GM18508 (cell line): Measurements from ENCODE around the gene ZNF837.

Source experiments
- ATAC-seq: cut with Tn5 transposase; IDR thresholded peaks from one replicate; pipeline ENCODE4 v1.9.1; 2021; ENCODE audit warnings: moderate number of reproducible peaks; ENCODE audit not compliant: insufficient read depth, unreplicated experiment

ZNF837 gene

DNA sequence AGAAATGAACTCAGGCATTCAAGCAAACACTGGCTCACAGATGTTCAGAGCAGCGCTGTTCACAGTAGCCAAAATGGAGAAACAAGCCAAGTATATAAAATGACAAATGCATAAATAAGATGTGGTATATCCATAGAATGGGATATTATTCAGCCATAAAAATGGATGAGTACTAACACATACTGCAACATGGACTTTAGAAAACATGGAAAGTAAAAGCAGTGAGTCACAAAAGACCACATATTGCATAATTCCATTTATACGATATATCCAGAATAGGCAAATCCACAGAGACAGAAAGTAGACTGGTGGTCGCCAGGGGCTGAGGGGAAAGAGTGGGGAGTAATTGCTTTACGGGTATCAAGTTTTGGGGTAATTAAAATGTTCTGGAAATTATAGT, 6.6 kb downstream of the ZNF837 start:
- ATAC-seq: no peak

DNA sequence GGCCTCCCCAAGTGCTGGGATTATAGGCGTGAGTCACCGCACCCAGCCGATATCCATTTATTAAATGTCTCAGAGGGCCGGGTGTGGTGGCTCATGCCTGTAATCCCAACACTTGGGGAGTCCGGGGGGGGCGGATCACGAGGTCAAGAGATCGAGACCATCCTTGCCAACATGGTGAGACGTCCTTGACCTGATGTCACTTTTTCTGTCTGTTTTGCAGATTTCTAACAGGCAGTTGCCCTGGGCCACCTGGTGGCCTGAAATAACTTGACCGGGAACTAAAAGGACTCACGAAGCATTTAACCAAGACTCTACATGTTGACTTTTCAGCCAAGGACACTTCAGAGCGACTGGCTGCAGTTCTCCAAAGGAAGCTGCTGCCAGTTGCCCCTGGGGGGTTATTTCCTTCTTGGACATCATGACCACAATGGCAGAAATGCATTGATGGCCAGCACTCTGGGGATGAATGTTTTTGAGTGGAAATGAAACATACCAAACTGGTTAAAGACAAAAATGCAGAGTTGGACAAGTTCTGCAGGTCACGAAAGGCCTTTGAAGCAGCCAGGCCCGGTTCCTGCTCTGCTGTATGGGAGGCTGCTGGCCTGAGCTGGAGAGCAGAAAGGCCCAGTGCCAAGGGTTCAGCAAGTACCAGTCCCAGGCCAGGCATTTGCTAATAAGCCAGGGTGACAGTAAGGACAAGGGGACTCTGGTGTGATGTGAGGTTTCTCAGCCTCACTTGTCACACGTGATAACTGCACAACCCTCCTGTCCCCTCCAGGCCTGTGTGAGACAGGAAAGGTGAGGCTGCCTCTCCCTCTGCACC, 8.3 kb downstream of the ZNF837 start:
- ATAC-seq: no peak

DNA sequence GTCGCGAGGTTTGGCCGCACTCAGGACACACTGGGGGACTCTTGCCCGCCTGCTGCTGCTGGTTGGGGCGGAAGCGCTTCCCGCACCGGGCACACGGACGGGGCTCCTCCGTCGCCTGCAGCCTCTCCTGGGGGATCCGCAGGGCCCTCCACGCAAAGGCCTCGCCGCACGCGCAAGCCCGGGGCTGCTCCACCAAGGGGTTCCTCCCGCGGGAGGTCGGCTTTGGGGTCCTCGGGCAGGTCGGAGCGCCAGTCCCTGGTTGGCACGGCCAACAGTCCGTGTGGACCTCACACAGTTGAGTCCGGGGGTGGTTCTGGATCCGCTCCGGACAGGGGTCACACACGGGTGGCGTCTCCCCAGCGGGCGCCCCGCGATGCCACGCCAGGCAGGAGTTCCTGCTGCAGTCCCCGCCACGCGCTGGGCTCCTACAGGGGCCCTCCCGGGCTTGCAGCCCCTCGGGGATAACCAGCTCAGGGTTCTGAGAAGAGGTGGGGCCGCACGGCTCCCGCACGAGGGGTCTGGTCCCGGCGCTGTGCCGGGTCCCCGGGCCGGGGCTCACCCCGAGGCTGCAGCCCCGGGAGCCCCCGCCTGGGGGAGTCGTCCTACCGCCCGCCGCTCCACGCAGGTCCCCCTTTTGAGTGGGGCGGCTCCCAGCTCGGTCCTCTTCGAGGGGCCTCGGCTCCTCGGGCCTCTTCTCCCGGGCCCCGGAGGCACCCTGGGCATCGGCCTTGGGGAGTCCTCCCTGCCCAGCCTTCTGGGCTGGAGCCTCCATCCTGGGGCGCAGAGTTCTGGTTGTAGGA, 12.1 kb downstream of the ZNF837 start:
- no peak for ATAC-seq

DNA sequence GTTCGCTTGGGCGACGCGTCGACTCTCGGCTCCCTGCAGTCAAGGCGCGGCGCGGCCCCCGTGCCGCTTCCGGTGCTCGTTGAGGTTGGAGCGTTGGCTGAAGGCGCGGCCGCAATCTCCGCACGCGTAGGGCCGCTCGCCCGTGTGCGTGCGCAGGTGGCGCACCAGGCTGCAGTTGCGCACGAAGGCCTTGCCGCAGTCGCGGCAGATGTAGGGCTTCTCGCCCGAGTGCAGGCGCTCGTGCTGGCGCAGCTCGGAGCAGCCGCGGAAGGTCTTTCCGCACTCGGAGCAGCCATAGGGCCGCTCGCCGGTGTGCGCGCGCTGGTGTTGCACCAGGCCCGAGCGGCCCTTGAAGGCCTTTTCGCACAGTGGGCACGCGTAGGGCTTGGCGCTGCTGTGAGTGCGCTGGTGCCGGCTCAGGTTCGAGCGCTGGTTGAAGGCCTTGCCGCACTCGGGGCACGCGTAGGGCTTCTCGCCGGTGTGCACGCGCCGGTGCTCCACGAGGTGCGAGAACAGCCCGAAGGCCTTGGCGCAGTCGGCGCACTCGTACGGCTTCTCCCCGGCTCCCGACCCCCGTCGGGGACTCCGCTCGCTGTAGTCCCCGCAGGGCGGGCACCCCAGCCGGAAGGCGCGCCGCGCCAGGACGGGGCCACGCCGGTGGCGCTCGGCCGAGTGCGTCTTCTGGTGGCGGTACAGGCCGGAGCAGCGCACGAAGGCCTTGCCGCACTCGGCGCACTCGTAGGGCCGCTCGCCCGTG, 13.0 kb downstream of the ZNF837 start:
- no peak for ATAC-seq

DNA sequence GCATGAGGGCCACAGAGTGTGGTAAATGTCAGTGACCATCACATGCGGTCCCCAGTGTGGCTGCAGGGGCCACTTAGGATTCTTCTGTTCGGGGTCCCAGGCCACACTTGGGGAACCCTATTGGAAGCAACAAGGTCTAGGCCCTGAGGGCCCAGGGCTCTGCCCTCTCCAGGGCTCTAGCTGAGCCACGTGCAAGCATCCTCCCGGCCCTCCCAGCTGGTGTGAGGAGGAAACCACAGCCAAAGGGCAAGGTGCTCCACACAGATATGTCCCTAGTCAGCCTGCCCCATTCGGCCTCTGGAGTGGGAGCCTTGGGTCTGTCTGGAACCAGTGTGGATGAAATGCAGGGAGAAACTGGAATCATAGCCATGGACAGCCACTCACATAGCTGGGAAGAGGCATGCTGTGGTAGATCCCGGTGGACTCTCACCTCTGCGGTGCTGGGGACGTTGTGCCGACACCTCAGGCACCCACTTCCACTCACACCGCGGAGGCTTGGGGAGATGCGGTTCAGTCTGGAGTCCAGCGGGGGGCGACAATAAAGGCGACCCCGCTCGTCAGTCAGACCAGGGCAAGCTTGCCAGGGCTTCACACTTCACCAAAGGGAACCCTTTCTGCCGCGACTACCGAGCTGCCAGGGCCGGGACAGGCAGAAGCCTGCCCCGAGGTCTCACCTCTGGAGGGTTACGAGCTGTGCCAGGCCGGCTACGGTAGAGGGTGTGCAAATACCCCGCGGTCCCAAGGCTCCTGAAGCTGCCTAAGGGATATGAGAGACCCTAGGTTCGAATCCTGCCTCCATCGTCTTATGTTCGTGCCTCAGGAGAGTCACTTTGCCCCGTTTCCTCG, 14.0 kb downstream of the ZNF837 start:
- no peak for ATAC-seq

DNA sequence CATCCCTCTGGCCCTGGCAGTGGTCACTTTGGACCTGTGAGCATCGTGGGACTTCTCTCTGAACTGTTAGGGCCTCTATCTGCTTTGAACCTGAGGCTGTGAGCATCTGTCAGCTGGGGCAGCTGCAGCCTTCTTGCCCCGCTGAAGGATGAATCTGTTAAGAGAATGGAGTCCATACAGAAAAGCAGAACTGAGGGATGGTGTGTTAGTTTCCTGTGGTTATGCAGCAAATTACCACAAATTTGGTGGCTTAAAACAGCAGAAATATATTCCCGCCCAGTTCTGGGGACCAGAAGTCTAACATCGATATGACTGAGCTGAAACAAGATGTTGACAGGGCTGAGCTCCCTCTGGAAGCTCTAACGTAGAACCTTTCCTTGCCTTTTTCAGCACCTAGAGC, 16.7 kb downstream of the ZNF837 start:
- no peak for ATAC-seq

DNA sequence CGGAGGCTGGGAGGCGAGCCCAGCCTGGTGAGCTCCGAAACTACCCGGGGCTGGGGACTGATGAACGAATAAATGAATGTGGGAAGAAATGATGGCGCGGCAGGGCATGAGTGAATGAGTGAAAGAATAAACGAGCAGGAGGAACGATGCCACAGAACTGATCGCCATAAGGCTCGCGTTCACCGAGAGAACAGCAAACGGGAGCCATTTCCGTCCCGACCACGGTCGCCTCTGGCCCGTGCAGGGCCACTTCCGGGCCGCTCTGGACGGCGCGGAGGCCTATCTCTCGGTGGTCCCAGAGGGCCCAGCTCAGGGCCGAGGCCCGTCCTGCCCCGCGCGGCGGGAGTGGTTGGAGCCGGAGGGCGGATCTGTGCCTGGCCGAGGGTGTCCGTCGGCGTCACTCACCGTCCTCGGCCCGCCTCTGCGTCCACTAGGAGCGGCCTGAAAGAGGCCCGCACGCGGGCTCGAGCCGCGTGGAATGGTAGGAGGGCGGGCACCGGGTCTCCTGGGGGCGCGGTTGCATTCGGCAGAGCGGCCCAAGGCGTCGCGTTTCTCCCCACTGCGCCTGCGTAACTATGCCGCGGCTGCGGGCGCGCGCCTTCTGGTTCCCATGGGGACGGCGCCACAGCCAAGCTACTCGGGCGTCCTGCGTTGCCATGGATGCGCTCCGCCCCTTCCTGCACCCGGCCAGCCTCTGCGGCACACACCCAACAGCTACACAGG, 18.4 kb downstream of the ZNF837 start, which contains the start of gene ZNF497:
Gene ZNF497 (minus strand): TSS at position 480 of the 723 bp plus-strand sequence. CDS start 5,116 bp downstream, outside the sequence.
- ATAC-seq: peak; percentile 61

DNA sequence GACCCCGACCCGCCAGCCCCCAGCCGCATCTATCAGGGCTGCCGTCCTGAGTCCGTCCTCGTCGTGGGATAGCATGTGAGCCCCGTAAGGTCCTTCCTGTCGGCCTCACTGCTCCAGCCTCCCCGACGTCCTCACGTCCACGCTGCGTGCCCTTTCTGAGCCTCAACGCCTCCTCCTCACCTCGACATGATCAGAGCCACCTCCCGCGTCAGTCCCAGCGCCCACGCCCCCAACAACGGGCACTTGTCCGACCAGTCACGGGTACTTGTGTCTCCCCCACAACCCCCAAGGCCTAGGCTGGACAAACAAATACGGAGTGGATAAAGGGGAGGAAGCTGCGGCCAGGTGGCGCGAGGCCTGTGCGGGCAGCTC, 18.9 kb downstream of the ZNF837 start:
- ATAC-seq: peak; percentile 4

DNA sequence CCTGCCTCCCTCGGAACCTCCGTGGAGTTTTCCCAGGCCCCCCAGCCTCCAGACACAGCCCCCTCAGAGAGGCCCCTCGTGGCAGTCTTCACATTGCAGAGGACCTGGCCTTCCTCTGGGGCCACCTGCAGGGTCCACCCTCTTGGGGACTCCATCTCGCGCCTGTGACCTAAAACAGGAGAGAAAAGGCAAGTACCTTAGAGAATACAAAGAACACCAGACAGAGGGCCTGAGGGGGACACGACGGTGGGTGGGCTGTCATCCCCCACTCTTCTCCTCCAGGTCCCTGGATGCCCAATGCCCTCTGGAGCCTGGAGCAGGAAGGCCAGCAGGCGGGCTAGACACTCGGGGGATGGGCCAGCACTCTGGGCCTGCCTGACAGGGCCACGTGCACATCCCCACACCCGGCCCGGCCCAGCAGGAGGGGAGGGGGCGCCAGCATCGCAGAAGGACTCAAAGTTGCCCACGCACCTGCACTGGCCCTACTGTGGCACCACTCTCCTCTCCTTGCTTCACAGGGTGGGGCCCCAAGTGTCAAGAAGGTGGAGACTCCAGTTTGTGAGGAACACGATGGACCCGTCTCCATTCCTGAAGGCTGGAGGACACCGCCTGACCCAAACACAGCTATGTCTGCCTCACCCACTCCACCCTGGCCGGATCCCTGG, 23.2 kb downstream of the ZNF837 start:
- no peak for ATAC-seq

DNA sequence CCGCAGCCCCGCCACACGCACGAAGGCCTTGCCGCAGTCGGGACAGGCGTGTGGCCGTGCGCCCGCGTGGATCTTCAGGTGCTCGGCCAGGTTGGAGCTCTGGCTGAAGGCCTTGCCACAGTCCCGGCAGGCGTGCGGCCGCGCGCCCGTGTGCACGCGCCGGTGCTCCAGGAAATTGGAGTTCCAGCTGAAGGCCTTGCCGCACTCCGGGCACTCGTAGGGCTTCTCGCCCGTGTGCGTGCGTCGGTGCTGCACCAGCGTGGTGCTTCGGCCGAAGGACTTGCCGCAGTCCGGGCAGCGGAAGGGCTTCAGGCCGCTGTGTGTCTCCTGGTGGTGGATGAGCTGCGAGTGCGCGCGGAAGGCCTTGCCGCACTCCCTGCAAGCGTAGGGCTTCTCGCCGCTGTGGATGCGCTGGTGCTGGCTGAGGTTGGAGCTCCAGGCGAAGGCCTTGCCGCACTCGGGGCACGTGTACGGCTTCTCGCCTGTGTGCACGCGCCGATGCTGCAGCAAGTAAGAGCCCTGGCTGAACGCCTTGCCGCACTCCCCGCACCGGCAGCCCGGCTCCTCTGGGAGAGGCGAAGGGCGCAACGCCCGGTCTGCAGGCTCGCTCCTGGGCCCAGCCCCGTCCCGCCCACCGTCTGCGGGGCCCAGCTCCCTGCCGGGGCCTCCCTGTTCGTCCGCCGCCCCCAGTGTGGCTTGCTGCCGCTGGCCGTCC, 23.9 kb downstream of the ZNF837 start:
- no peak for ATAC-seq

DNA sequence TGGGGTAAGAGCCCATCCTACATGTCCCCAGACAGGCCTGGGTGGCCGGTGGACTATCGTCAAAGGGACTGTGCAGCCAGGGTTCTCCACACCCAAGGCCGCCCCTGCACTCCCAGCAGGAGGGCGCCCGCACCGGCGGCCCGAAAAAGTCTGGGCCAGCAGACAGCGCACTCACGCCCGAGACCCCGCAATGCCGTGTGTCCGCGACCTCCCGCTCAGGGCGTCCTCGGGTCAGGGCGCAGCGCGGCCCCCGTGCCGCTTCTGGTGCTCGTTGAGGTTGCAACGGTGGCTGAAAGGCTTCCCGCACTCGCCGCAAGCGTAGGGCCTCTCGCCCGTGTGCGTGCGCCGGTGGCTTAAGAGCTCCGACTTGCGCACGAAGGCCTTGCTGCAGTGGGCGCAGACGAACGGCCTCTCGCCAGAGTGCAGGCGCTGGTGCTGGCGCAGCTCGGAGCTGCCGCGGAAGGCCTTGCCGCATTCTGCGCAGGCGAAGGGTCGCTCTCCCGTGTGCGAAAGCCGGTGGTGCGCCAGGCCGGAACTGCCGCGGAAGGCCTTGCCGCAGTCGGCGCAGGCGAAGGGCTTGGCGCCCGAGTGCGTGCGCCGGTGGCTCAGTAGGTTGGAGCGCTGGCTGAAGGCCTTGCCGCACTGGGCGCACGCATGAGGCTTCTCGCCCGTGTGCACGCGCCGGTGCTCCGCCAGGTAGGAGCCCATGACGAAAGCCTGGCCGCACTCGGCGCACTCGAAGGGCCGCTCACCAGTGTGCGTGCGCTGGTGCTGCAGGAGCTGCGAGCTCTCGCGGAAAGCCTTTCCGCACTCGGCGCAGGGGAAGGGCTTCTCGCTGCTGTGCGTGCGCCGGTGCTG, 24.7 kb downstream of the ZNF837 start:
- ATAC-seq: no peak

DNA sequence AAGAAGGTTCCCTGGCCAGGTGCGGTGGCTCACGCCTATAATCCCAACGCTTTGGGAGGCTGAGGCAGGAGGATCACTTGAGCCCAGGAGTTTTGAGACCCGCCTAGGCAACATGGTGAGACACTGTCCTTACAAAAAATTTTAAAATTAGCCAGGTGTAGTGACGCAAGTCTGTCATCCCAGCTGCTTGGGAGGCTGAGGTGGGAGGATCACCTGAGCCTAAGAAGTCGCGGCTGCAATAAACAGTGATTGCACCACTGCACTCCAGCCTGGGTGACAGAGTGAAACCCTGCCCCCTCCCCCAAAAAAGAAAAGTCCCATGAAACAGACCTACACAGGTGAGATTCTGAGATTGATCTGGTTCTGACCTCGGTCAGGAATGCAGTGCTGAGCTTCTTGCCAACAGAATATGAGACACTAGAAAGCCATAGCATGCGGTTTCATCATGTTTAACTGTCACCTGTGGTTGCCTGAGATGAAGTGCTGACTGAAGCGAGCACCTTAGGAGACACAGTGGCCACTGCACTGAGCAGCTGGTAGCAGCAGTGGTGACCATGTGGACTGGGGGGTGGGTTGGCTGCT, 25.5 kb downstream of the ZNF837 start:
- ATAC-seq: no peak

DNA sequence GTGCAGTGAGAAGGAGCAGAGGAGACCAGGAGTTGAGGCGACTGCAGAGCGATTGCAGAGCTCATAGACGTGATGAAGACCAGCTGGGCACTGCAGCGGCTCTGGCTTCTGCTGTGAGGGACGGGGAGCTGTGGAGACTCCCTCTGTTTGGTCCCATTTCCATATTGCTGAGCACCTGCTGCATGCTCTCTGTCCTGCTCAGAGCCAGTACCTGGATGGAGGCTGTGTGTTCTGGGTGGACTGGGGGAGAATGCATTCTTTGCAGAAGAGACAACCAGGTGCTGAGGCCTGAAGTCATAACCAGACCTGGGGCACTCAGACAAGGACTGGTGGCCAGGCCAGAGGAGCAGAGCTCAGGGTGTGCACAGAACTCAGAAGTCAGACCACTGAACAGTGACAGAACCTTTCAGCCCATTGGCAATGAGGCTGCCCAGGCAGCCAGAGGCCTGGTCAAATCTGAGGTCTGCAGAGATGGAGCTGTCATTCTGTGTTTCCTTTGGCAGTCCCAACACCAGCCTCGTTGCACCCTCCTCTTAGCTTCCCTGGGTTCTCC, 26.3 kb downstream of the ZNF837 start:
- ATAC-seq: no peak

DNA sequence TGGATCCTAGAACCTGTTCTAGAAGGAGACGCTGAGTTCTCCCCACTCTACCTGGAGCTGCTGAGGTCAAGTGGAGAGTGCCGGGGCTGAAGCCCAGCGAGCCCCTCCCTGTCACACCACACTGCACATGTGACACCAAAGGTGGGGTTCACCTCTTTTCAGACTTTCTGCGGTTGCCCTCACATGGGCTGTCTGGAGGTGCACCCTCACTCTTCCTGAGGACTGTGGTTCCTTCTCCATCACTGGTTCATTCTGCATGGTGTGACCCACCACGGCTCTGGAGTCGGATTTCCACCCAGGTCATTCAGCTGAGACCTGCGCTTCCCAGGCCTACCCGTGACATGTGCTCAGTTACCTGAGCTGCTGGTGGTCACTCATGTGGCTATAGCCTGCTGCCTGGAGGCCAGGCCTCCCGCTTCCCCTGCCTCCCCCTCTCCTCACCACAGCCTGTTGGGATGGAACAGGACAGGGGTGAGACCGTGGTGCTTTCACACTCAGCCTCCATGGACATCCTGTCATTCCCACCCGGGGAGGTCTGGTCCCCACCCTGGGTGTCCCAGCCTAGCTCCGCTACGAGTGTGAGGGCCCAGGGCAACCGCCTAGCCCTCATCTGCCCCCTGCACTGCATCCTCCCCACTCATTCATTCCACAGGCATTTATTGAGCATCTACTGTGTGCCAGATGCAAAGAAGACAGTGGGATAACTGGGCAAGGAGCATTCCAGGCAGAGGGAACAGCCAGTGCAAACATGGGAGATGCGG, 26.9 kb downstream of the ZNF837 start:
- no peak for ATAC-seq

DNA sequence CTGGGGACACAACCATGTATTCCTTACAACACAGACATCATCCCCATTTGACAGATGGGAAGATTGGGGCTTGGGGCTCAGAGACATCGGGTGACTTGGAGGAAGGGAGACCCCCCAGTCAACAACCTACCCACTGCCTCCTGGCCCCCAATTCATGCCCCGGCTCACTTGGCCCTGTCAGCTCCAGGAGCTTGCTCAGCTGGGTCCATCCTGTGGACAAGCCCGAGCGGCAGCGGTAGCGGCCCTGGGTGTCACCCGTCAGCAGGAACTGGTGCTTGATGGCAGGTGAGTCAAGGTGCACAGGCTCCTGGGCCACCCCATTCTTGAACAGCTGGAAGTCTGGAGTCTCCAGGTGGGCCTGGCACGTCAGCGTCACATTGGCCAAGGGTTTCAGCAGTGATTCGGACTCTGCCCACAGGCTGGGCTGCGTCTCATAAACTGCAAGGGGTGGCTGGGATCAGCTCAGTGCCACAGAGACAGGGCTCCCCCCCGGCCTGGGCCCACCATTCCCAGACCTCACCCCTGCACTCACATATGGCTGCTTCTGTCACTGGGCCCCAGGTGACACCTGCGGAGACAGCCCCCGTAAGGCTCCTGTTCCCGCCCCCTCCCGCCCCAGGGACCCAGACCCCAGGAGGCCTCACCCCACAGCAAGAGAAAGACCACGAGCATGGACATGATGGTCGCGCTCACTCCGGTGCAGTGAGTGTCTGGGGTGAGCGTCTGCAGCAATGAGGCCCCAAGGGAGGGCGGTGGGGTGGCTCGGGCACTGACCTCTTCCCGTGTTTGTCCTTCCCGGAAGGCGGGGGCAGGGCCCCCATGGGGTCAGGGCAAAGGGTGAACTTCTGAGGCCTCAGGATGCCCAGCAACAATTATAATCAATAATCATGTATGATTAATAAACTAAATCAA, 27.8 kb downstream of the ZNF837 start, which contains the start of gene A1BG:
Gene A1BG (minus strand): TSS at position 733 of the 912 bp plus-strand sequence. CDS start 55 bp downstream, at position 678.
- no peak for ATAC-seq
